HG03342 (cell line): ENCODE data around the gene MIA2.
"Not testable (repeated sequence)": the region's sequence is repeated elsewhere in the genome, so short reads cannot be mapped to it uniquely, and the experiment has no call there.

ENCODE experiments used
- ATAC-seq: cut with Tn5 transposase; IDR thresholded peaks from one replicate; pipeline ENCODE4 v1.9.1; 2021; ENCODE audit warnings: mild to moderate bottlenecking, moderate library complexity; ENCODE audit not compliant: unreplicated experiment

MIA2 gene

DNA sequence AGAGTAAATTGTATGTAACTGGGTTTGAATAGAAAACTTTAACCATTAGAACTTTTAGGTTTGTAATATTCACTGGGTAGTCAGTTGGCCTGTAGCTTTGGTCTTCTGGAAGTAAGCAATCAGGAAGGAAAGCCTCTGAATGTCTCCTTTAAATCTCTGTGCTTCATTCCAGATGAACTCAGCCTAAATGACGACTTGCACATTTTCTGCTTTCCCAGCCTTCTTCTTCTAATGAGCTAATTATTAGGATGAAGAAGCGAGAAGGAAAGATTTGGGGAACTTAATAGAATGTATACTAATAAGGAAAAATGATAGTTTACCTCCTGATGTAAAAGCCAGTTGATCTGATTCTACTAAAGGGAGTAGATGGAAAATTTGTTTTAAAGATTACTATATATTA, 90.4 kb downstream of the MIA2 start:
- no peak for ATAC-seq

DNA sequence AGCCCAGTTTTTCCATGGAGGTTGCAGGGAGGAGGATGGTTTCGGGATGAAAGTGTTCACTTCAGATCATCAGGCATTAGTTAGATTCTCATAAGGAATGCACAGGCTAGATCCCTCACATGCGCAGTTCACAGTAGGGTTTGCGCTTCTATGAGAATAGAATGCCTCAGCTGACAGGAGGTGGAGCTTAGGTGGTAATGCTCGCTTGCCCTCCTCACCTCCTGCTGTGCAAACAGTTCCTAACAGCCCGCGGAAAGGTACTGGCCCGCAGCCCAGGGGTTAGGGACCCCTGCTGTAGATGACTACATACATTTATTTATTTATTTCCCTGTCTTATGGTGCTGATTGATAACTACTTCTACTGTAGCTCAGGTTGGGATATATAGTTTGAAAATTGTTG, 105.3 kb downstream of the MIA2 start:
- no peak for ATAC-seq

DNA sequence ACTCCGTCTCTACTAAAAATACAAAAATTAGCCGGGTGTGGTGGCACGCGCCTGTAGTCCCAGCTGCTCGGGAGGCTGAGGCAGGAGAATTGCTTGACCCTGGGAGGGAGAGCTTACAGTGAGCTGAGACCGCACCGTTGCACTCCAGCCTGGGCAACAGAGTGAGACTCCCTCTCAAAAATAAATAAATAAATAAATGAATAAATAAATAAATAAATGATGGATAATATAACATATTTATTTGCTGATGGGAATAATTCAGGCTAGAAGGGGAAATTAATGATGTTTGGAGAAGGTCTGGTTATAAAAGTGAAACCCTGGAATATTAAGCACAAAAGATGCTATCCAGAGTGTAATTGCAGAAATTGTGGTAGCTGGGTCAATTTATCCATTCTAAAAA, 107.4 kb downstream of the MIA2 start:
- ATAC-seq = not testable (repeated sequence)

DNA sequence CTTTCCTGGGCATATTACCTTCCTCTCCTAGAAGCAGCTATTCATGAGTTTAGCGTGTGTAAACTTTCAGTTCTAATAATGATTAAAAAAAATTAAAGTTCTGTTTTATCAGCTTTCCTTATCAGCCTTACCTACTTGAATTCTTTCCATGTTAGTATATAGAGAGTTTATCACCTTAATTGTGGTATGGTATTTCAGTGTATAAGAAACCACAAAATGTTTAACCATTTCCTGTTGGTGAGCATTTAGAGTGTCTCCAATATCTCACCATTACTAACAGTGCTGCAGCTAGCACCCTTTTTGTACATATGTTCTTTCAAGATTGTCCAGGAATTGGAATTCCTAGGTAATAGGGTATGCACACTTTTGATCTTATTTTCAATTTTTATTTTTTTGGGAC, 109.1 kb downstream of the MIA2 start:
- no peak for ATAC-seq

DNA sequence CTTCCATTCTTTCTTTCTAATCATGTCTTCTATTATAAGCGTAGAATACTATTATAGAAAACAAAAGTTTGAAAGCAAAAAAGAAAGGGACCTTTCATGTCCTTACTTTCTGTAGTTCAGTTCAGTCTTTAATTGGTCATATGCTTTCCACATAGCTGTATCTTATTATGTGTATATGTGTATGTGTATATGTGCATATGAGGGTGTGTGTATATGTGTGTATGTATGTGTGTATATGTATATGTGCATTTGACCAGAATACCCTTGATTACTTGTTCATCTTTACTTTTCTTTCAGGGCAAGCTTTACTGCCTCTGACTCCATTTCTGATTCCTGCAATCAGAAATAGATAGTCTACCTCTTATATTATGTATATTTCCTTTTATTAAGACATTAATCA, 109.9 kb downstream of the MIA2 start:
- no peak for ATAC-seq

DNA sequence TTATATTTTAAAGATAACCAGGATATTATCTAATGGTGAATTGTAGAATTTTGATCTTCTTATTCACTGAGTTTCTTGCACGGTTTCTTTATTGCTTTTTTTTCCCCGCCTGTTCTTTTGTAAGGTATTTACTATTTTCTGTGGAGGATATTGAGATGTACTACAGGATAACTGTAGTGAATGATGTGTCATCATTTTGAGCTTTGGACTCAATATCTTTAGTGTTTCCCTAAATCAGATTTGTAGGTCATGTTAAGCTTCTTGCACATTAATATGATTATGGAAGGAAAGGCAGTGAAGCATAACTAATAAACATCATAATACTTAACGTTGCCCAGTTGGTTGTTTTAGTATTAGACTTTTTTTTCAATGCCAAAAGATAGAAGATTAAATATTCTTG, 117.2 kb downstream of the MIA2 start:
- no peak for ATAC-seq

DNA sequence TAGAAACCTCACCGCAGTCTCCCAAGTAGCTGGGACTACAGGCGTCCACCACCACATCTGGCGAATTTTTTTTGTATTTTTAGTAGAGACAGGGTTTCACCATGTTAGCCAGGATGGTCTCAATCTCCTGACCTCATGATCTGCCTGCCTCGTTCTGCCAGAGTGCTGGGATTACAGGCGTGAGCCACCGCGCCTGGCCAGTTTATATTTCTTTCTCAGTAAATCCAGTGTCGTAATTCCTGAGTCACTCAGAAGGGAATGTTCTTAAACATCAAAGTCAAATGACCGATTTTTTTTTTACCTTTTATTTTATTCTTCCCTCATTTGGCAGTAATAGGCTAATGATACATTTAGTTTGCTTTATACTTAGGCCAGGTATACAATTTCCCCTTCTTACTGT, 118.0 kb downstream of the MIA2 start:
- no peak for ATAC-seq

DNA sequence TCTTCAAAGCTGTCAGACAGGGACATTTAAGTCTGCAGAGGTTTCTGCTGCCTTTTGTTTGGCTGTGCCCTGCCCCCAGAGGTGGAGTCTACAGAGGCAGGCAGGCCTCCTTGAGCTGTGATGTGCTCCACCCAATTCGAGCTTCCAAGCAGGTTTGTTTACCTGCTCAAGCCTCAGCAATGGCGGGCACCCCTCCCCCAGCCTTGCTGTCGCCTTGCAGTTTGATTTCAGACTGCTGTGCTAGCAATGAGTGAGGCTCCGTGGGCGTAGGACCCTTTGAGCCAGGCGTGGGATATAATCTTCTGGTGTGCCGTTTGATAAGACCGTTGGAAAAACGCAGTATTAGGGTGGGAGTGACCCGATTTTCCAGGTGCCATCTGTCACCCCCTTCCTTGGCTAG, 125.4 kb downstream of the MIA2 start:
- not testable (repeated sequence) for ATAC-seq

DNA sequence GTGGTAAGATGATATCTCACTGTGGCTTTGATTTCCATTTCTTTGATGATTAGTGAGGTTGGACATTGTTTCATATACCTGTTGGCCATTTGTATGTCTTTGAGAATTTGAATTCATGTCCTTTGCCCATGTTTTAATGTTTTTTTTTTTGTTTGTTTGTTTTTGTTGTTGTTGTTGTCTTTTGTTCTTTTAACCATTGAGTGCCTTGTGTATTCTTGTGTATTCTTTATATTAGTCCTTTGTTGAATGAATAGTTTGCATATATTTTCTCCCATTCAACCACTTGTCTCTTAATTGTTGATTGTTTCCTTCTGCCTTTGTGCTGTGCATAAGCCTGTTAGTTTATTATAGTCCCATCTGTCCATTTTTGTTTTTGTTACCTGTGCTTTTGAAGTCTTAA, 126.6 kb downstream of the MIA2 start:
- ATAC-seq = no peak

DNA sequence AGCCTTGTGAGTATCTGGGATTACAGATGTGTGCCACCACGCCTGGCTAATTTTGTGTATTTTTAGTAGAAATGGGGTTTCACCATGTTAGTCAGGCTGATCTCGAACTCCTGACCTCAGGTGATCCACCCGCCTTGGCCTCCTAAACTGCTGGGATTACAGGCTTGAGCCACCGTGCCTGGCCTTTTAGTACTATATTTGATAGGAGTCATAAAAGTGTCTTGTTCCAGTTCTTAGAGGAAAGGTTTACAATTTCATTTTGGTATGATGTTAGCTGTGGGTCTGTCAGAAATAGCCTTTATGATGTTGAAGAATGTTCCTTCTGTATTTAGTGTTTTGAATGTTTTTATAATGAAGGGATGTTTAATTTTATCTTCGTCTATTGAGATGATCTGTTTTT, 127.8 kb downstream of the MIA2 start:
- ATAC-seq = not testable (repeated sequence)

DNA sequence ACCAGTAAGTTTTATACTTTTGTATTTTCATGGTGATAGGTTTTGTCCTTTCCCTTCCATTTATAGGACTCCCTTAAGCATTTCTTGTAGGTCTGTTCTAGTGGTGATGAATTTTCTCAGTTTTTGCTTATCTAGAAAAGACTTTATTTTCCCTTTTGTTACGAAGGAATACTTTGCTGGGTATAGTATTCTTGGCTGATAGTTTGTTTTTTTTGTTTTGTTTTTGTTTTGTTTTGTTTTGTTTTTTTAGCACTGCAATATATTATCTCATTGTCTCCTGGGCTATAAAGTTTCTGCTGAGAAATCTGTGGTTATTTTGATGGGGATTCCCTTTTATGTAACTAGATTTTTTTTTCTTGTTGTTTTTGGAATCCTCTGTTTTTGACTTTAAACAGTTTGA, 130.8 kb downstream of the MIA2 start:
- ATAC-seq = no peak

DNA sequence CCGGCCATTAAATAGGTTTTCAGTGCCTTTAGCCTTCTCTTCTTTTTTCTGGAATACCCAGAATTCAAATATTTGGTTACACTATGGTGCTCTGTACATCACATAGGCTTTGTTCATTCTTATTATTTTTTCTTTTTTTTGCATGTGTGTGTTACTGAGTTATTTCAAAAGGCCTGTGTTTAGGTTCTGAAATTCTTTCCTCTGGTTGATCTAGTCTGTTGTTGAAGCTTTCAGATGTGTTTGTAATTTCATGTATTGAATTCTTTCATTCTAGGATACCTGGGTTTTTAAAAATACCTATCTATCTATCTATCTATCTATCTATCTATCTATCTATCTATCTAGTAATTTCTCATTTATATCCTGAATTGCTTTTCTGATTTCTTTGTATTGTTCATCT, 131.6 kb downstream of the MIA2 start:
- ATAC-seq = no peak

DNA sequence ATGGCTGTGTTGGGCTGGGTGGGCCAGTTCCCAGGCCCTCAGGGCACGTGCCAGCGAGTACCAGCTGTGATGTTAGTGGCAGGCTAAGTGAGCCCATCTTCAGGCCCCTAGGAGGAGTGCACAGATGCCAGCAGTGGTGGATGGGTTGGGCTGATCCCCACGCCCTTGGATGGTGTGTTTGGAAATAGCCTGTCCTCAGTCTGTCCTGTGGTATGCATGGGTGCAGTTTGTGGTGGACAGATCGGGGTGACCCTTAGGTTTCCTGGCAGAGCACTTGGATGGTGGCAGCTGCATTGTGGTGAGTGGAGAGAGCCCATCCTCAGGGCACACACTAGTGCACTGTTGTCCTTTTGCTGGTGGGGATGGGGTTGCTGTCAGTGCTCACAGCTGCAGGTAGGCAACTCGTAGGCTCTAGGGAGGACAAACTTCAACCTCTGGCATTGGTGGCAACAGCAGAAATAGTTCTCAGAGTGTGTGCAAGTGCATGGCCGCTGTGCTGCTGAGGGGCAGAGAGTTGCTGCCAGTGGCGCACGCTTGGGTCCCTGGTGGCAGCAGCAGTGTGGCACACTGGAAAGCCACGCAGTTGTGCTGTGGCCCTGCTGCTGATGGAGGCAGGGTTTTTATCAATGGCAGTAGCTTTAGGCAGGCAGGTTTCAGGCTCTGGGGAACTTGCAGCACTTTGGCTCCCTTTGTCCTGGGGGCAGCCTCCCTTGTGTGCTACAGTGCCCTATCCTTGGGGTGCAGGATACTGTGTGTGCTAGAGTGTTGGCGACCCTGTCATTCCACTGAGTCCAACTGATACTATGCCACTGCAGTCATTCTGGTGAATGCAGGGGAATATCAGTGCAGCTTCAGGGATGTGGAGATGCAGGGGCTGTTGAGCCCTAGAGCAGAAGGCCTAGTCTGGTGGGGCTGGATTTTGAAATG, 133.0 kb downstream of the MIA2 start:
- ATAC-seq = no peak

DNA sequence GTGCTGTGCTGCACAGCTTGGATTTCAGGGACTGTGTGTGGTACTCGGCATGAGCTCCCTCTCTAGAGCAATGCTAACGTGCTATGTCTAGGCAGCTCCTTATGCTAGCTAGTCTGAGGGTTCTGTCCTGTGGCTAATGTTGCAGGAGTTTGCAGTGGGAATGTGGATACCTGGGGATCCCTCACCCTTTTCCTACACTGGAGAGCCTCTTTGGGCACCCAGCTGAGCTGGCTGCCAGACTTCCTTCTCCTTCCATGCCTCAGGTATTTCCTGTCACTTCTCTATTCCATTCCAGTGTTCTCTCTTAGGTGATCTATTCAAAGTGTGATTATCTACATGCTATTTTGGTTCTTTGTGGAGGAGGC, 133.7 kb downstream of the MIA2 start:
- ATAC-seq = no peak

DNA sequence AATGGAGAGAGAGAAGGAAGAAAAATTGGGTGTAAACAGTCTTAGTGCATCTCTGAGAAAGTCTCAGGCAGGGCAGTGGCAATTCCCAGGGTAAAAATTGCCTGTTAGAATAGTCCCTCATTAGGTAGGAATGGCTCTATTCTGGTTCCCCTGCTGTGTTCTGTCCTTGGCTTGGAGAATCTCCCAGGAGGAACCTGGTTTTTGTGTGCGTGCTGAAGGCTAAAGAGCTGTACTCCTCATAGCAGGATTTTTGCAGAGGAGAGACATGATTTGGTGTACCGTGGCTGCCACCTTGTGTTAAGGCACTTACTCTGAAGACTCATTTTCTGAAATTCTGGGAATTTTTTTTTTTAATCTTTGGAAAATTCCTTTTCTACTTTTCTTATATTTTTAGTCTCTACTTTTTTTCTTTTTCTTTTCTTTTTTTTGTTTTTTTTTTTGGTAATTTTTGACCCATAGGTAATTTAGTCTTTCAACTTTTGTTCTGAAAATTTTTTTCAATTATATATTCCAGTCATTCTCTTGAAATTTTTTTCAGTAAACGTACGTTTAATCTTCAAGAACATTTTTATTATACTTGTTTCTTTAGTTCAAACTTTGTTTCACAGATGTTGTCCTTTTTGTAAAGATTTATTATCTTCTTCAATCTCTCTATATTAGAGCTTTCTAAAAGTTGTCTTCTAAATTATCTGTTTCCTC, 134.7 kb downstream of the MIA2 start:
- no peak for ATAC-seq

DNA sequence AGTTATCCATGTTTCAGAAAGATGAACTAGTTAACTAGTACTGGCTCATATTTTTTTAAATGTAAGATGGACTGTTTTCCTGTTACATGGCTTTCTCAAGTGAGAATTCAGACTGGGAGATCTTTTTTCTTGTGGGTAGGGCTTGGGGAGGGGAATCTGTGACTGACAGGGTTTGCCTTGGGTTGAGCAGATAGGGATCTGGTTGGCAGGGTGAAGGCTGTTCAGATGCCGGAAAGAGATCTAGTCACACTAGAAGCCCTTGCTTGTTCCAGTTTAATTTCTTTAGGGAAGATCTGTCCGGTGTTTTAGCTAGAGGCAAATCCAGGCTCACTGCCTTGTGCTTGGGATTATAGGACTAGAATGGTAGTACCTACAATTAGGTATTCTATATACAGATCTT, 135.3 kb downstream of the MIA2 start:
- ATAC-seq = no peak

DNA sequence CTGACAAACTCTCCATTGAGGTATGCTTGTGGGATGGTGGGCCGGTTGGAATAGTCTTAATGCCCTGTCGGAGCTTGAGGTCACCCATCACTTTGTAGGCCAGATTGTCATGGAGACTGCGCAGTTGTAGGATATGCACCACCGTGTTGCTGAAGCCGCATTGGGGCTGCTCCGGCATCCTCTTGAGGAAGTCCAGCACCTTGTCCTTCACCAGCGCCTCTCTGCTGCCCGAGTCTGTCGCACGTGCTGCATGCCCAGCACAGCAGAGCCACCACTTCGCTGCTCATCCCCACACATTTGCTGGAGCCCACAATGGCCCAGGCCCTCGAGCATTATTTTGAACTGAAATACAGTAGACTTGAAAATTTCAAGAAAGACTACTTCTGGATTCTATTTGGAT, 136.7 kb downstream of the MIA2 start:
- ATAC-seq = no peak

DNA sequence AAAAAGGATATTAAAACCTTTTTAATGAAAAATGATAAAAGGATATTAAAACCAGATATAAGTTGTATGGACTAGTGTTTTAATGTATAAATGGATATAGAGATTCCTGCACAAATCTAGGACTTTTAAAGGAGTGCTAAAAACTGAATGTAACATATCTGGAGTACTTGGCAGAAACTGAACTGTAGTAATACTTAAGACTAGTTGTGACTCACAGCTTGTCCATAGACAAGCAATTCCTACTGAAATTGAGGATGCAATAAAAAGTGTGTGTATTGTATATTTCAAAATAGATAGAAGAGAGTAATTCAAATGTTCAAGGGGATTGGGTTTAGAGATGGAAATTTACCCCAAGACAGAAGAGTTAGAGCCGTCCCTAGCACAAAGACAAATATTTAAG, 138.9 kb downstream of the MIA2 start:
- no peak for ATAC-seq

DNA sequence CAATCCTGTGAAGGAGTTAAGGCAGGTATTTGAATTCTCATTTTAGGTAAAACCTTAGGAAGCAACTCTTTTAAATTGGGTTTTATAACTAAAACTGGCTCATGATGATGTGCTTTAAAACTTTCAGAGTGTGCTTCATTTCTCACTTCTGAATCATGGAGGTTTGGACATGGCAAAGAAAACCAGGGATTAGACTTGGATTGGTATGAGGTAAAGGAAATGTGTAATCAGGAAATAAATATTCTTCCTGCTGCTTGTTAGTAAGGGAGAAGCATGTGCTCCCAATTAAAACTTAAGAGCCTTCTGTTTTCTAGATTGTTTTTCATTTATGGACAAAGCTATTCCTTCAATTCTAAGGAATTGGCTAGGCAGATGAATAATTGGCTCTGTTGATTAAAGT, 141.1 kb downstream of the MIA2 start:
- ATAC-seq = no peak

DNA sequence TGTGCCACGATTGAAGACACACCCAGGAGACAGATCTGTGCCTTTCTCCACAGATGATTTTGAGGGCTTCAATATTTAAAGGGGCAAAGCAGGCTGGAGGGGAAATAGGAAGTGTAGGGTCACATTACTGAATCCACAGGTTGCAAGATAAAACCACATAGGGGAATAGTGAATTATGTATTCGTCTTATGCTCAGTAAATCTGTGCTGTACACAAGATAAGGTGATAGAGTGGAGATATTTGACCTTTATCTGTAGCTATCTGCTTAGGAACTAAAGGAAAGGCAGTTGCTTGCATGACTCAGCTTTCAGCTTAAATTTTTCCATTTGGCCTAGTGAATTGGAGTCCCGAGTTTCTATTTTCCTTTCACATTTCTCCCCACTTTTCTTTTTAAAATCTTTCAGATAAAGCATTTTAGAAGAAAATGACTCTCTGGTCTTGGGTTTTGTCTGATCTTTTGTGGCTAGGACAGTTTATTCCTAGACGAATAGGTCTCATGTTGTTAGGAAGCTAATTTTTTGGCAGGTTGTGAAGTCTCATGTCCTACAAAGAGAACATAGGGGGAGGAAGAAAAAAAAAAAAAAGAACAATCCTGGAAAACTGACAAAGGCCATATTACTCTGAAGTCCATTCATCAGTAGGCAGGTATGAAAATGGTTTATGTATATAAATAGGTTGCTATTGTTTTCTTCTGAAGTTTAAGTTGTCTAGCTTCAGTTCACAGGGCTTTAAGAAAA, 143.1 kb downstream of the MIA2 start:
- no peak for ATAC-seq

DNA sequence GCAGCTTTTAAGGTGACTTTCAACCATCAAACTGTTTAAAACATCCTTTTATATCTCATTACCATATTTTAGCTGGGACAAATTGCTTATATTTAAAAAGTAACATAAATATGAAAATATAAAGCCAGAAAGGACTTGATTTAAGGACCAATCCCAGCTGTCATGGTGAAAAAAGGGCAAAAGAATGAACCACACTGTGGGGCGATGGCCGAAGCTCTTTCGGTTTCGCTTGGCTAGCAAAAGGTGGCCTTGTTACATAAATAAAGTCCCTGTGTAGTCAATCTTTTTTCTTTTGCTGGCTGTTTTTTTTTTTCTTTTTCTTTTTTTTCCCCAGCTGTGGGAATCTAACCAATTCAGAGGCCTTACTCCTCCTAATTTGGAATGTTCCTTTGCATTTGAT, 147.7 kb downstream of the MIA2 start:
- ATAC-seq = no peak

DNA sequence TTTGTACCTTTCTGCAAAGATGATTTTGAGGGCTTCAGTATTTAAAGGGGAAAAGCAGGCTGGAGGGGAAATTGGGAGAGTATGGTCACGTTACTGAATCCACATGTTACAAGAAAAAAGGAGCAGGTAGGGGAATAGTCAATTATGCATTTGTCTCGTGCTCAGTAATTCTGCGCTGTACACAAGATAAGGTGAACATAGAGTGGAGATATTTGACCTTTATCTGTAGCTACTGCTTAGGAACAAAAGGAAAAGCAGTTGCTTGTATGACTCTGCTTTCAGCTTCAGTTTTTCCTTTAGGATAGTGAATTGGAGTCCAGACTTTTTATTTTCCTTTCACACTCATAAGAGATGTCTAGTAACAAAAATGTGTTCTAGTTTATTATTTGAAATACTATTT, 148.7 kb downstream of the MIA2 start:
- no peak for ATAC-seq
